ENCODE measurements around the gene SOX18. TPM values are rescaled to one million over a fixed set of nuclear protein-coding genes. Genes with fewer than 3 reads are reported as not detected.

Gene SOX18
- total and polyA plus RNA-seq, 2 of the 4 experiments (the other 2 are of a cell fraction), result not detected

DNA sequence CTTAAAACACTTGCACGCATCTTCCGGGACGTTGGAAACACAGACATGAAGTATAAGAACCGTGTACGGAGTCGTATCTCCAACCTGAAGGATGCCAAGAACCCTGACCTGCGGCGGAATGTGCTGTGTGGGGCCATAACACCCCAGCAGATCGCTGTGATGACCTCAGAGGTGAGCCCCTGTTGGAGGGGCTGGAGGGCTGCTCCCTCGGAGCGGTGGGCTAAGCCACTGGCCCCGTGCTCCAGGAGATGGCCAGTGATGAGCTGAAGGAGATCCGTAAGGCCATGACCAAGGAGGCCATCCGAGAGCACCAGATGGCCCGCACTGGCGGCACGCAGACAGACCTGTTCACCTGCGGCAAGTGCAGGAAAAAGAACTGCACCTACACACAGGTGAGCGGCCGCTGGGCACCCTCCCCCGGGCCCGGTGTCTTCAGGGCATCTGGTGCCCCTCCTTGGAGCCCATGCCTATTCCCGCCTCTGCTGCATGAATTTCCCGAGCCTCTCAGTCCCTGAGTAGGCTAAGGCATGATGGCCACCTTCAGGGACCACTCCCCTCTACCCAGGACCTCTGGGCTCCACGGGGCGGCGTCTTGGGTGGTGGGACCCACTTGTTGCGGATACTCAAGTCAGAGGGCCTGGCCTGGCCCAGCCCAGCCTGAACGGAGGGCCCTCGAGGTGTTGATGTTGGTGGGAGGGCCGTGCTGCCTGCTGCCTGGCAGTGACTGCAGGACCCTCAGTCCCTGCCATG lies 21.0 kb upstream of the SOX18 start:
- POLR2A ChIA-PET (ENCODE audit: unreplicated experiment), result no interaction called here
- no peak for ATAC-seq (ENCODE audit: low read depth)

More for the DNA sequence above, 21.0 kb upstream of the SOX18 start:
- Histone ChIP-seq H2AFZ (replicated peaks; ENCODE audit: low read length, poor library complexity) (peak overlapping the region; percentile 7), H3K14ac (replicated peaks; ENCODE audit: low read depth, low read length) (no peak overlapping the region), H3K27ac (ENCODE audit: insufficient read depth, low read length) (no peak overlapping the region), H3K27me3 (ENCODE audit: control insufficient read depth, insufficient read depth, low read length) (no peaks in the 10 kb centered on the region), H2BK15ac (ENCODE audit: low read depth, low read length) (no peak overlapping the region), H3K9me1 (ENCODE audit: insufficient read depth, low read length) (peaks cover 10% of the 10 kb centered on the region; the same call in 1 of the 2 replicates), H3K4ac (ENCODE audit: low read depth, low read length) (no peak overlapping the region), H3K9ac (ENCODE audit: low read depth, low read length) (no peak overlapping the region), H4K20me1 (ENCODE audit: insufficient read depth, low read length) (peaks cover 4% of the 10 kb centered on the region; the same call in 1 of the 2 replicates), H3K79me1 (ENCODE audit: low read depth in 1 of 2, low read length in 2 of 2) (peaks cover 0 to 12% of the 10 kb centered on the region in 2 experiments; a peak in 1 of 4 replicates), H2AK5ac (ENCODE audit: low read depth, low read length) (no peak overlapping the region), H3K4me3 (ENCODE audit: insufficient read depth, low read depth, low read length) (no peak overlapping the region), H4K5ac (ENCODE audit: low read depth, low read length) (no peak overlapping the region), H3K4me2 (ENCODE audit: low read depth, low read length) (no peak overlapping the region), H3K18ac (ENCODE audit: low read depth, low read length) (no peak overlapping the region), H4K8ac (ENCODE audit: low read depth in 2 of 2, low read length in 2 of 2) (no peak overlapping the region), H3K36me3 (ENCODE audit: control insufficient read depth, insufficient read depth, low read length) (peaks cover 23% of the 10 kb centered on the region; the same call in 1 of the 2 replicates), H2BK20ac (ENCODE audit: low read depth, low read length) (no peak overlapping the region), H2BK5ac (ENCODE audit: low read depth, low read length, poor library complexity, severe bottlenecking) (no peak overlapping the region), H4K91ac (ENCODE audit: insufficient read depth, low read depth, low read length) (no peak overlapping the region), H2AK9ac (replicated peaks; ENCODE audit: low read depth, low read length, poor library complexity) (peak overlapping the region; percentile 55), H3K23ac (ENCODE audit: low read depth, low read length) (no peak overlapping the region), H3K4me1 (ENCODE audit: control insufficient read depth, insufficient read depth, low read length) (peaks cover 9% of the 10 kb centered on the region), H3K9me3 (ENCODE audit: control insufficient read depth, insufficient read depth, low read length) (no peaks in the 10 kb centered on the region), H3K56ac (ENCODE audit: extremely low read depth, insufficient read depth, low read length) (no peak overlapping the region), H2BK120ac (ENCODE audit: low read depth, low read length) (no peak overlapping the region)
- WGBS, 2 experiments (ENCODE audit: extremely low coverage in 2 of 2, insufficient read length in 1 of 2), result 98% methylated on average over 7 of the region's 31 CpGs; no CpG with 5 or more reads in 1 of the 2 experiments
- dilution Hi-C loops (cut with HindIII; ENCODE audit: low sequenced_read_pairs, unreplicated experiment) (no loop called here), in situ Hi-C loops (cut with MboI; ENCODE audit: low sequenced_read_pairs) (no loop called here), intact Hi-C loops (cut with micrococcal nuclease) (no loop called here)
- no TSS peak for BruUV-seq (replicated peaks)
- TF ChIP-seq, protein P1, sequence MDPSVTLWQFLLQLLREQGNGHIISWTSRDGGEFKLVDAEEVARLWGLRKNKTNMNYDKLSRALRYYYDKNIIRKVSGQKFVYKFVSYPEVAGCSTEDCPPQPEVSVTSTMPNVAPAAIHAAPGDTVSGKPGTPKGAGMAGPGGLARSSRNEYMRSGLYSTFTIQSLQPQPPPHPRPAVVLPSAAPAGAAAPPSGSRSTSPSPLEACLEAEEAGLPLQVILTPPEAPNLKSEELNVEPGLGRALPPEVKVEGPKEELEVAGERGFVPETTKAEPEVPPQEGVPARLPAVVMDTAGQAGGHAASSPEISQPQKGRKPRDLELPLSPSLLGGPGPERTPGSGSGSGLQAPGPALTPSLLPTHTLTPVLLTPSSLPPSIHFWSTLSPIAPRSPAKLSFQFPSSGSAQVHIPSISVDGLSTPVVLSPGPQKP (IDR thresholded peaks at IDR 0.05; ENCODE audit: borderline replicate concordance, low read depth, low read length), result no peak
- TF ChIP-seq, protein P2, sequence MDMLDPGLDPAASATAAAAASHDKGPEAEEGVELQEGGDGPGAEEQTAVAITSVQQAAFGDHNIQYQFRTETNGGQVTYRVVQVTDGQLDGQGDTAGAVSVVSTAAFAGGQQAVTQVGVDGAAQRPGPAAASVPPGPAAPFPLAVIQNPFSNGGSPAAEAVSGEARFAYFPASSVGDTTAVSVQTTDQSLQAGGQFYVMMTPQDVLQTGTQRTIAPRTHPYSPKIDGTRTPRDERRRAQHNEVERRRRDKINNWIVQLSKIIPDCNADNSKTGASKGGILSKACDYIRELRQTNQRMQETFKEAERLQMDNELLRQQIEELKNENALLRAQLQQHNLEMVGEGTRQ (IDR thresholded peaks at IDR 0.05; ENCODE audit: low read depth, low read length), result no peak
- no peak for TF ChIP-seq BHLHE40 (IDR thresholded peaks at IDR 0.05; ENCODE audit: low read depth, low read length)
- TF ChIP-seq MAZ (IDR thresholded peaks at IDR 0.05; ENCODE audit: borderline replicate concordance, low read depth, low read length), result no peak
- no peak for TF ChIP-seq RCOR1 (IDR thresholded peaks at IDR 0.05; ENCODE audit: insufficient replicate concordance, low read length)
- no peak for TF ChIP-seq POLR2A (IDR thresholded peaks at IDR 0.05; ENCODE audit: low read depth, low read length)
- TF ChIP-seq CEBPB (IDR thresholded peaks at IDR 0.05; ENCODE audit: low read depth, low read length), result no peak
- DNase-seq, result no peak
- CTCF ChIA-PET, result interaction anchor here (1.2 to 1.8 kb wide), 2 partner anchors 13 to 32 kb away, joined by 3 to 6 read pairs; no protein-coding TSS in a partner anchor
